Measurements from ENCODE around the gene SPART.
A peak's percentile ranks its signal among the peaks of the same experiment; 100 is the strongest.

Gene SPART

GRCh38 chr13:36294096-36294495, 52.1 kb downstream of the SPART start:
- peak in 1 of 2 experiments; percentile 31 for DNase-seq (ENCODE audit: low read depth in 1 of 2, low spot score in 1 of 2)
- TF ChIP-seq JUND (IDR thresholded peaks at IDR 0.05; ENCODE audit: low read depth), result no peak
- in situ Hi-C loops (cut with HindIII; ENCODE audit: low pct_unique_long_range_greater_than_20kb, low sequenced_read_pairs), result no loop called here

DNA sequence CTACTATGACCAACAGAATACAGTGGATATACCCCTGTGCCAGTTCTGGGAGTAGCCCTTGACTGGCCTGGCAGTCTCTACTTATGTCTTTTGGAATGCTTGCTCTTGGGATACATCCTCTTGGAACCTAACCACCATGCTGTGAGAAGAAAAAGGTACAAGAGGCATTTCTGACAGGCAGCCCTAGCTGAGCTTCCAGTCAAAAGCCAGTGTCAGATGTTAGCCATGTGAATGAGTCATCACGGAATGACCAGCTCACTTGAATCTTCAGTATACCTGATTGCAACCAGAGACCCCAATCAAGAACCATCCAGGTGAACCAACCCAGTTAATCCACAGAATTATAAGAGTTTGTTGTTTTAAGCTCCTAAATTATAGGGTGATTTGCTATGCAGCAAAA, 52.7 kb downstream of the SPART start:
- no peak for TF ChIP-seq JUND (IDR thresholded peaks at IDR 0.05; ENCODE audit: low read depth)
- DNase-seq (ENCODE audit: low read depth in 1 of 2, low spot score in 1 of 2), result no peak
- in situ Hi-C loops (cut with HindIII; ENCODE audit: low pct_unique_long_range_greater_than_20kb, low sequenced_read_pairs), result no loop called here

- DNase-seq (ENCODE audit: low read depth in 1 of 2, low spot score in 1 of 2), result no peak
- in situ Hi-C loops (cut with HindIII; ENCODE audit: low pct_unique_long_range_greater_than_20kb, low sequenced_read_pairs), result no loop called here
- no peak for TF ChIP-seq JUND (IDR thresholded peaks at IDR 0.05; ENCODE audit: low read depth)
Measured at GRCh38 chr13:36288794-36289391, 57.3 kb downstream of the SPART start.

- in situ Hi-C loops (cut with HindIII; ENCODE audit: low pct_unique_long_range_greater_than_20kb, low sequenced_read_pairs), result no loop called here
- DNase-seq (ENCODE audit: low read depth in 1 of 2, low spot score in 1 of 2), result no peak
- TF ChIP-seq JUND (IDR thresholded peaks at IDR 0.05; ENCODE audit: low read depth), result no peak
Measured at GRCh38 chr13:36286006-36286405, 60.2 kb downstream of the SPART start.

DNA sequence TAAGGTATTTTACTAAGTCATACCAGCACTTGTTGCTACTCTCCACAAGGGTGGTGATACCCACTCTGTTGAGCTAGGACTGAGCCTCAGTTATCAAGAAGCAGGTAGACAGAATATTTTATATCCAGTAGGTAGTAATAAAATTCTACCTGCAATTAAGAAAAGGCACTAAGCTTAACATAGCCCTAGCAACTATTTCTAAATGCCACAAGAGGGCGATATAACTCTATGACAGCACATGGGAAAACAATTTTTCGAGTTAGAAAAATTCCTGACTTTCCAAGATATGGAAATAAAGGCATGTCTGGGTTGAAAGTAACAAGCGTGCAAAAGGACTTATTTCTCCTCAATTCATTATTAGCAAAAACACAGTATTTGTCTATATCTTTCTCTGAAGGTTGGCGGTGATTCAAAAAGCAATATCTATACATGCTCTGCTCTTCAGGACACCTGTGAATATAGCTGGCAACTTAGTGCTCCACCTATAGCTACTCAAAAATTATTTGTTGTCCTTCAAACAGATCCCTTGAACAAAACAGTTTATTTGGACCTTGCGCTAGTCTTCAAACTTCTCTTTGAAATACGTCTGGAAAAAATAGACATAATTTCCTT, 63.3 kb downstream of the SPART start:
- in situ Hi-C loops (cut with HindIII; ENCODE audit: low pct_unique_long_range_greater_than_20kb, low sequenced_read_pairs), result no loop called here
- no peak for TF ChIP-seq JUND (IDR thresholded peaks at IDR 0.05; ENCODE audit: low read depth)
- peak in 1 of 2 experiments; percentile 47 for DNase-seq (ENCODE audit: low read depth in 1 of 2, low spot score in 1 of 2)

GRCh38 chr13:36275190-36276002, 70.8 kb downstream of the SPART start:
- no peak for TF ChIP-seq JUND (IDR thresholded peaks at IDR 0.05; ENCODE audit: low read depth)
- peak in 1 of 2 experiments; percentile 60 for DNase-seq (ENCODE audit: low read depth in 1 of 2, low spot score in 1 of 2)
- in situ Hi-C loops (cut with HindIII; ENCODE audit: low pct_unique_long_range_greater_than_20kb, low sequenced_read_pairs), result no loop called here

DNA sequence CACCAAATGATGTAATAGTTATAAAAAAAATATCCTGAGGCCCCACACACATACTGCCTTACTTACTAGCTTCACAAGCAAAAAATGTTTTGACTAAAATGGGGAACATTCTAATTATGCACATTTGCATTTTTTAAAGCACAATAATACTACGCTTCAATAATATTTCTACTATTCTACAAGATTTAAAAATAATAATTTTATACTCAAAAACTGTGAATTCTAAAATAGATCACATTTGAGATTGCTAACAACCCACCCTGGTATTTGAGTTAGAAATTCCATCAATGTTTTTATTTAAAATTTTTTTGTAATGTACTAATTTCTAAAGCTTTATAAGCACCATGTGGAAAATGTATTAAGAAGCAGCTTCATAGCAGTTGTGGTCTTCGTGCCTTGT, 72.8 kb downstream of the SPART start:
- in situ Hi-C loops (cut with HindIII; ENCODE audit: low pct_unique_long_range_greater_than_20kb, low sequenced_read_pairs), result no loop called here
- no peak for DNase-seq (ENCODE audit: low read depth in 1 of 2, low spot score in 1 of 2)
- TF ChIP-seq JUND (IDR thresholded peaks at IDR 0.05; ENCODE audit: low read depth), result no peak

DNA sequence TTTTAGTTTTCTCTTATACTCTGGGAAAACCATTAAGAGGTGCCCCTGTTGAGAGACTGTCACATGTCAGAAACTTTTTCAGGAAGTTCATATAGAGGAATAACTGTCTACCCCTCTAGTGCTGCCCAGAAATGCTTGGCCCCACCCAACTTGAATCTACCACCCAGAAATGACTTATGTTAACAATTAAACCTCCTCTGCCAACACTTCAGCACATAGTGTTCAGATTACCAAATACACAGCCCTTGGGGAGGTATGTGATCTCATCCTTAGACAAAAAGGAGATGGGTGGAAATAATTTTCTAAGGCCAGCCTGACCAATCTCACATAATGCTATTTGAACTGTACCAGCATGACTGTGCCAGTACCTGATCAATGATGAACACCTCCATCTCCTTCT, 84.2 kb downstream of the SPART start:
- no peak for DNase-seq (ENCODE audit: low read depth in 1 of 2, low spot score in 1 of 2)
- in situ Hi-C loops (cut with HindIII; ENCODE audit: low pct_unique_long_range_greater_than_20kb, low sequenced_read_pairs), result no loop called here
- TF ChIP-seq JUND (IDR thresholded peaks at IDR 0.05; ENCODE audit: low read depth), result no peak

- in situ Hi-C loops (cut with HindIII; ENCODE audit: low pct_unique_long_range_greater_than_20kb, low sequenced_read_pairs), result no loop called here
- TF ChIP-seq JUND (IDR thresholded peaks at IDR 0.05; ENCODE audit: low read depth), result no peak
Measured at GRCh38 chr13:36261011-36261410, 85.2 kb downstream of the SPART start.

DNA sequence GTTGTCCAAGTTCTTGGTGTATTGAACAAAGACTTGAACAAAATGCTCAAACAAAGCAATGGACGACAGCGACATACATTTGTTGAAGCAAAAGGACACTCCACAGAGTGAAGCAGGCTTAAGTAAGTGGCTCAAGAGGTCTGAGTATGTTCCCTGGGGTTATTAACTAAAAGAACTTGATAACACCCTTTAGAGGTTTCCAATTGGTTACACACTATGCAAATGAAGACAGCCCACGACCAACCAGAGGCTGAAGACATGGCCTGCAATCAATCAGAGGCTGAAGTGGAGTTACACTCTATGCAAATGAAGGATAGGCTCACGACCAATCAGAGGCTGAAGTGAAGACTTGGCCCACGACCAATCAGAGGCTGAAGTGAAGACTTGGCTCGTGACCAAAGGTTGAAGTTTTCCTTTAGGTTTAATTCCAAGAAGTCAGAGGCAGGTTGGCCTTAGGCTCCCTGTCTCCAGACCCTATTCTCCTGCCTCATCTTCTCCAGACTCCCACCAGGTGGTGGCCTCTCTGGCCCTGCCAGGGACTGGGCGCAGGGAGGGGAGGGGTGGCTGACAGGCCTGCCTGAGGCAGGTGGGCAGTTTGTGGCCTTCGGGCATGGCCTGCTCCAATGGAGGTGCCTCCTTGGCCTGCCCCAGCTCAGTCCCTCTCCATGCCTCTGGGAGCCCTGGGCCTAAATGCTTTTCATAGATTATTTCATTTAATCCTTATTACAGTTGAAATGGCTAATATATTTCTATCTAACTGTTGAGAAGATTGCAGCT, 86.6 kb downstream of the SPART start:
- DNase-seq (ENCODE audit: low read depth in 1 of 2, low spot score in 1 of 2), result peak in 1 of 2 experiments; percentile 35
- no peak for TF ChIP-seq JUND (IDR thresholded peaks at IDR 0.05; ENCODE audit: low read depth)
- in situ Hi-C loops (cut with HindIII; ENCODE audit: low pct_unique_long_range_greater_than_20kb, low sequenced_read_pairs), result no loop called here

More at GRCh38 chr13:36261011-36261410, 85.2 kb downstream of the SPART start:
- no peak for DNase-seq (ENCODE audit: low read depth in 1 of 2, low spot score in 1 of 2)

- in situ Hi-C loops (cut with HindIII; ENCODE audit: low pct_unique_long_range_greater_than_20kb, low sequenced_read_pairs), result no loop called here
- TF ChIP-seq JUND (IDR thresholded peaks at IDR 0.05; ENCODE audit: low read depth), result no peak
- no peak for DNase-seq (ENCODE audit: low read depth in 1 of 2, low spot score in 1 of 2)
Measured at GRCh38 chr13:36258831-36259230, 87.4 kb downstream of the SPART start.
